Type B pancreatic cell (in vitro differentiated cells): ENCODE results near the gene COL13A1. TPM values are rescaled to one million over a fixed set of nuclear protein-coding genes. Genes with fewer than 3 reads are reported as not detected.

Experiments used
- DNase-seq: peaks from one replicate; pipeline ENCODE4 v3.0.0; 2021; ENCODE audit warnings: mixed read lengths; ENCODE audit not compliant: unreplicated experiment; ENCODE audit errors: extremely low spot score
- H3K27ac Mint-ChIP-seq: 2 replicates; pipeline ENCODE4 v1.8.0; 2021; ENCODE audit warnings: mild to moderate bottlenecking, mixed read lengths
- H3K27me3 Mint-ChIP-seq: 2 replicates; pipeline ENCODE4 v1.8.0; 2021; ENCODE audit warnings: mixed read lengths
- H3K36me3 Mint-ChIP-seq: 2 replicates; pipeline ENCODE4 v1.8.0; 2021; ENCODE audit warnings: mixed read lengths
- H3K4me1 Mint-ChIP-seq: one replicate; pipeline ENCODE4 v1.8.0; 2021; ENCODE audit warnings: mixed read lengths; ENCODE audit not compliant: unreplicated experiment
- H3K4me3 Mint-ChIP-seq: 2 replicates; pipeline ENCODE4 v1.8.0; 2021; ENCODE audit warnings: mild to moderate bottlenecking, mixed read lengths
- H3K9me3 Mint-ChIP-seq: 2 replicates; pipeline ENCODE4 v1.8.0; 2021; ENCODE audit warnings: mixed read lengths
- CTCF ChIP-seq: fragments of 200-600 bp; sonication (generic); conservative IDR thresholded peaks from 2 replicates; pipeline ENCODE4 v1.5.0; 2021; ENCODE audit warnings: antibody characterized with exemption, mild to moderate bottlenecking
- total RNA-seq: library from RNA; stranded (reverse); gene quantifications from 2 replicates; pipeline ENCODE4 v1.2.1, GENCODE V29; 2021; ENCODE audit warnings: low replicate concordance

The COL13A1 gene
- total RNA-seq, 1 donor from 2014 or later, result 18.6 TPM

DNA sequence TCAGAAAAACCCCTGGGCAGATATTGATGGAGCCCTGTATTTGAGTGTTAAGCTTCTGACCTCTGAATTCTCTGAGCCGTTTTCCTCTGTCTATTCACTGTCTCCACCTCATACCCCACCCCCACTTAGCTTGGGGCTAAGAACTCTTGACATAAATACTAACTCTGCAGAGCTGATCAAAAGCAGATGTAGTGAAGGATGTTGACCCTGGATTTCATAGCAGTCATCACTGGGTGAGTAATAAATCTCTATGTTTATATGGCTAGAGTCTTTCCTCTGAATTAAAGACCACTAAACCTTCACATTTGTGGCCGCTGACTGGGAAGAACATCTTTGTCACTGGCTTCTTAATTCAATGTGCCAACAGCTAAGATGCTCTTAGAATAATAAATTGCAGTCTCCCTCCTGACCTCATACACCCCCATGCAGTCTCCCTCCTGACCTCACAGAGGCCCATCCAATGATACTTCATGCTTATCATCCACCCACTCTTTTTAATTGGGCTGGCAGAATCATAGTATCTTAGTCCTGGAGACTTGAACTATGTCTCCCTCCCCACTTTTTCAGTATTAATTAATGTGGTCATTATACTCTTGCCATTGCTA lies 172.9 kb downstream of the COL13A1 start:
- Mint-ChIP-seq H3K9me3 (peaks cover 5% of the 10 kb centered on the region), H3K27ac (peak overlapping the region; percentile 24), H3K36me3 (no peaks in the 10 kb centered on the region), H3K27me3 (no peaks in the 10 kb centered on the region), H3K4me3 (peak overlapping the region; percentile 64), H3K4me1 (peaks cover 36% of the 10 kb centered on the region)
- TF ChIP-seq CTCF, result no peak
- DNase-seq, result no peak

GRCh38 chr10:69976795-69977546 lies 175.3 kb downstream of the COL13A1 start:
- Mint-ChIP-seq H3K27ac (no peak overlapping the region), H3K36me3 (peaks cover 5% of the 10 kb centered on the region), H3K4me3 (no peak overlapping the region), H3K4me1 (peaks cover 27% of the 10 kb centered on the region), H3K27me3 (peaks cover 3% of the 10 kb centered on the region), H3K9me3 (peaks cover 8% of the 10 kb centered on the region)
- no peak for TF ChIP-seq CTCF
- DNase-seq, result no peak

- peaks cover 16% of the 10 kb centered on the region for H3K4me1 Mint-ChIP-seq
- peaks cover 14% of the 10 kb centered on the region for H3K9me3 Mint-ChIP-seq
- DNase-seq, result no peak
- peaks cover 5% of the 10 kb centered on the region for H3K36me3 Mint-ChIP-seq
- no peak for TF ChIP-seq CTCF
- H3K27ac Mint-ChIP-seq, result no peak overlapping the region
- H3K27me3 Mint-ChIP-seq, result peaks cover 8% of the 10 kb centered on the region
- no peak overlapping the region for H3K4me3 Mint-ChIP-seq
Observed at GRCh38 chr10:69979174-69979573, 177.5 kb downstream of the COL13A1 start.

- H3K27ac Mint-ChIP-seq, result no peak overlapping the region
- peaks cover 8% of the 10 kb centered on the region for H3K27me3 Mint-ChIP-seq
- DNase-seq, result no peak
- H3K36me3 Mint-ChIP-seq, result peaks cover 5% of the 10 kb centered on the region
- H3K4me3 Mint-ChIP-seq, result no peak overlapping the region
- peaks cover under 1% of the 10 kb centered on the region for H3K4me1 Mint-ChIP-seq
- TF ChIP-seq CTCF, result no peak
- peaks cover 14% of the 10 kb centered on the region for H3K9me3 Mint-ChIP-seq
Observed at GRCh38 chr10:69980672-69981071, 179.0 kb downstream of the COL13A1 start.

- Mint-ChIP-seq H3K27me3 (peaks cover 6% of the 10 kb centered on the region), H3K27ac (no peak overlapping the region), H3K4me1 (no peaks in the 10 kb centered on the region), H3K9me3 (peaks cover under 1% of the 10 kb centered on the region), H3K4me3 (no peak overlapping the region), H3K36me3 (no peaks in the 10 kb centered on the region)
- no peak for DNase-seq
- no peak for TF ChIP-seq CTCF
Observed at GRCh38 chr10:69988094-69988493, 186.4 kb downstream of the COL13A1 start.
